H7 (cell line): ENCODE results near the gene CAMSAP3. TPM values are rescaled to one million over a fixed set of nuclear protein-coding genes. Genes with fewer than 3 reads are reported as not detected.
A peak's percentile ranks its signal among the peaks of the same experiment; 100 is the strongest.

Experiments used
- DNase-seq: peaks from one replicate; pipeline ENCODE4 v3.0.0; 2012
- H3K27me3 ChIP-seq: 2 replicates; pipeline ENCODE4 v1.6.0; 2011; ENCODE audit warnings: mild to moderate bottlenecking, low read length; ENCODE audit not compliant: control insufficient read depth, insufficient read depth
- H3K36me3 ChIP-seq: replicated peaks from 2 replicates; pipeline ENCODE4 v1.5.1; 2011; ENCODE audit warnings: low read length; ENCODE audit not compliant: control insufficient read depth, insufficient read depth
- H3K4me3 ChIP-seq: 2 replicates; pipeline ENCODE4 v1.5.1; 2011; ENCODE audit warnings: low read depth, mild to moderate bottlenecking, control low read depth, low read length, moderate library complexity; ENCODE audit not compliant: insufficient read depth
- total RNA-seq: library from RNA; depleted of rRNA; stranded (reverse); fragments of >200 nt; shearing (Covaris generic); gene quantifications from 2 replicates; pipeline ENCODE4 v1.2.3, GENCODE V29; 2014

The CAMSAP3 gene
- total RNA-seq, 1 experiment from 2014 or later = 7.3 TPM

DNA sequence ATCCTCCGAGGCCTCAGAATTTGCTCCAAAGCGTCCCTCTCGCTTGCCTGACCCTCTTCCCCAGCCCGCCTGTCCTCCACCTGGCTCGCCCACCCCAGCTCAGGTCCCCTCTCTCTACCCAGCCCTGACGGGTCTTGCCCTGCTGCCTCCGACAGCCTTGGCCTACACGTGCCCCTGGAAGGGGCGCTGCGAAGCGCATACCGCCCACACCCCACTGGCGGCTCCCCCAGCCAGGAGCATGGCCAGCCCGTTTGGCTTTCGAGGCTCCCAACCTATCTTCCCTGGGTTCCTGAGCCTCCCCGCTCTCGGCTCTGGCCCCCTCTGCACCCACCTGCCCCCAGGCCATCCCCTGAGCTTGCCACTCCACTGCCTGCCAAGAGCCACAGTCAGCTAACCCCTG lies 29.1 kb downstream of the CAMSAP3 start:
- no peaks in the 10 kb centered on the region for H3K27me3 ChIP-seq
- H3K36me3 ChIP-seq = peaks cover 12% of the 10 kb centered on the region
- no peak for DNase-seq
- H3K4me3 ChIP-seq = no peak overlapping the region

DNA sequence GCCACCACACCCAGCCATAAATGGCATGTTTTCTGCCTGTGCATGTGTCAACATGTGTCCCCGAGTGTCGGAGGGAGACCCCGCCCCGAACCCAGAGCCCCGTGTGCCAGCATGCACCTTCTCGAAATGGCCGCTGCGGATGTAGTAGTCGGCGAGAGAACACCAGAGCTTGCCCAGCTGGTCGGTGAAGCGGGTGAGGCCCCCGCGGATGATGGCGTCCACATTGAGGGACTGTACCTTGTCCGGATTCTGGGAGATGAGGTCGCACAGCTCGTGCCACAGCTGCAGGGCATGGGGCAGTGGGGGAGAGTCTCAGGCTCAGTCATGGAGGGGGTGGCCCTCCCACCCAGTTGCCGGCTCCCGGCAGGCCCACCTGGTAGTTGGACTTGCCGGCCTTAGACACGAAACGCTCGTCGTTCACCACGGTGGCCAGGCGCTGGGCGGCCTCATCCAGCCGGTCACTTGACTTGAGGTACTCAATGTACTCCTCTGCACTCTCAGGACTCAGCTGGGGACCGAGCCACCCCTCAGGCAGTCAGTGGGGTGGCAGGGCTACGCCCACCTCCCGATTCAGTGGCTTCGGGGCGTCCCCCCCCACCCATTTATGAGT lies 30.2 kb downstream of the CAMSAP3 start:
- Histone ChIP-seq H3K36me3 (peaks cover 10% of the 10 kb centered on the region), H3K27me3 (no peaks in the 10 kb centered on the region), H3K4me3 (no peak overlapping the region)
- no peak for DNase-seq

- no peak for DNase-seq
These were observed 31.5 kb downstream of the CAMSAP3 start for GRCh38 chr19:7627166-7627565.

DNA sequence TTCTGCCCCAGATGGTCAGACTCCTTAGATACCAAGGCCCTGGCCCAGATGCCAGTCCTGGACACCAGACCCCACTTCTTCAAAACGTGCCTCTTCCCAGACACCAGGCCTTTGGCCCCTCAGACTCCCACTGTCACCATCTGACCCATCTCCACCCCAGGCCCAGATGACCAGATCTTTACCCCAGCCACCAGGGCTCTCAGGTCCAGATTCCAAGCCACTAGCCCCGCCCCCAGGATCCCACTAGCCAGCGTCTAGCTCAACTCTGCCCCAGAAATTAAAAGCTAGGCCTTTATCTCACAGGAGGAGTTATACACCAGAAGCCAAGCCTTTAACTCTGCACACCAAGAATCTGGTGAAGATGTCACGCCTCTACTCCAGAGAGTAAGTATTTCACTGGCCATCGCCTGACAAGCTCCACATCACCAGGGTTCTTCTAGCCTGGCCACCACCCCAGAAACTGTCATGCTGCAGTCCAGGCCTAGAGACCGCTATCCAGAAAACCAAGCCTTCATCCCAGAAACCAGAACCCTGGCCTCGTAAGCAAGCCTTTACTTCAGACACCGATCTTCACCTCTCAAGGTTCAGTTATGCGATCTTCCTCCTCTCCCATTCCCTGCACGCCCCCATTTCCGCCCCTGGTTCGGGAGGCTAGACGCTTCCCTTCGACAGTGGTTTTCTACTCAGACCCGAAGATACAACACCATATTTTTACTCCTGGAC lies 33.1 kb downstream of the CAMSAP3 start:
- no peak for DNase-seq
- Histone ChIP-seq H3K36me3 (peaks cover 4% of the 10 kb centered on the region), H3K4me3 (peak overlapping the region; percentile 95), H3K27me3 (no peaks in the 10 kb centered on the region; the same call in 1 of the 2 replicates)

More at GRCh38 chr19:7627166-7627565, 31.5 kb downstream of the CAMSAP3 start:
- H3K4me3 ChIP-seq = no peak overlapping the region
- peaks cover 8% of the 10 kb centered on the region for H3K36me3 ChIP-seq
- no peaks in the 10 kb centered on the region for H3K27me3 ChIP-seq

GRCh38 chr19:7629347-7630054 lies 33.8 kb downstream of the CAMSAP3 start, which contains the start of the genes PET100 and XAB2:
TSS of gene PET100 (plus strand) at chr19:7629793. CDS start at chr19:7629834, 41 bp downstream.
TSS of gene XAB2 (minus strand) at chr19:7629545. CDS start at chr19:7629527, 18 bp downstream.
- H3K36me3 ChIP-seq = peaks cover 4% of the 10 kb centered on the region
- H3K27me3 ChIP-seq = no peaks in the 10 kb centered on the region; the same call in 1 of the 2 replicates
- DNase-seq = peak; percentile 99
- peak within 1 kb of the TSS; percentile 95 for H3K4me3 ChIP-seq

DNA sequence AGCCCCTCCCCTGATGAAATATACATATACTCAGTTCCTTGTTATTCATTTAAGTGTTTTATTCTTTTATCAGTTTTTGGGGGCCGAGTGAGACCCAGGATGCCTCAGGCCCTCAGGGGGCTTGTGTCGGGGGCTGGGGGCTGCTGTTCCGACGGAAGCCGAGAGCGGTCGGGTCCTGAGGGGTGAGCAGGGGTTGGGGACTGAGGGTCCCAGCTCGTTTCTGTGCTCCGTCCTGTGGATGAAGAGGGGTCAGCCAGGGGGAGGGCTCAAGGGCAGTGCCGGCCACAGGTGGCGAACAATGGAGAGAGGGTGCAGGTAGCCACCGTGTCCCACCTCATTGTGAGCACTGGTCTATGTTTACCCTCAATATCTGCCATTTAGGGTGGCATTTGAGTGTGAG lies 35.9 kb downstream of the CAMSAP3 start:
- no peak for DNase-seq
- Histone ChIP-seq H3K36me3 (peaks cover 3% of the 10 kb centered on the region), H3K27me3 (peaks cover 18% of the 10 kb centered on the region), H3K4me3 (no peak overlapping the region)

DNA sequence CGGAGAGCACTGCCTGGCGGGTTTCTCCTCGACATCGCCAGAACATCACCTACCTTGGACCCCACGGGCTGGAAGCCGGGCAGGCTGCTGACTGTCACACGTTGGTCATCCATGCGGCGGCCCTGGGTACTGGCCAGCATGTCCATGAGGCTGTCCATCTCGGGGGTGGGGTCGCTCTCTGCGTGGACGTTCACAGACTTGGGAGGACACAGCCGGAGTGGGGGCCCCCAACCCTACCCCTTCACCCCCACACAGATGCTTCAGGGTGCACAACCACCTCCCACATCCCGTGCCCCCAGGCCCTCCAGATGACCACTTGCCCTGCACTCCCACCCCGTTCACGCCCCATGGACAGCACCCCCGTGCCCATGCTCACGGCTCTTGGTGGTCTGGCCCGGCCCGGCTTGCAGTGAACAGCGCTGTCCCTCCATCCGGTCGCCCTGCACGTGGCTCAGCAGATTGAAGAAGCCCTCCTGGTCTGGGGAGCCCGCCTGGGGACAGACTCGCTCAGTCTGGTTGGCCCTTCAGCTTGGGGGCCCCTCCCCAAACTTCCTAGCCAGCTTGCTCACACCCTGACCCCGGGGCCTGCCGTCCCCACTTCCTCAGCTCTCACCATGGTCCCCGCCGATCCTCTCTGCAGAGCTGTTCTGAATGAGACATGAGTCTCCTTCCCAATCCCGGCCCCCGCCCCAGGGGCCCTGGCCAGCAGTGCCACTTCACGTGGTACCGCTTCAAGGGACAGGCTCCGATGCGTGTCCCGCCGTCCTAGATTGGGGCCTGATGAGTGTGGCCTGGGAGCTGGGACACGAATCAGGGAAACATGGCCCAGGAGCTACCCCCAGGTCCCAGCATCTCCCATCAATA lies 36.9 kb downstream of the CAMSAP3 start:
- no peaks in the 10 kb centered on the region; the same call in 1 of the 2 replicates for H3K36me3 ChIP-seq
- no peak overlapping the region for H3K4me3 ChIP-seq
- no peak for DNase-seq
- H3K27me3 ChIP-seq = peaks cover 19% of the 10 kb centered on the region

DNA sequence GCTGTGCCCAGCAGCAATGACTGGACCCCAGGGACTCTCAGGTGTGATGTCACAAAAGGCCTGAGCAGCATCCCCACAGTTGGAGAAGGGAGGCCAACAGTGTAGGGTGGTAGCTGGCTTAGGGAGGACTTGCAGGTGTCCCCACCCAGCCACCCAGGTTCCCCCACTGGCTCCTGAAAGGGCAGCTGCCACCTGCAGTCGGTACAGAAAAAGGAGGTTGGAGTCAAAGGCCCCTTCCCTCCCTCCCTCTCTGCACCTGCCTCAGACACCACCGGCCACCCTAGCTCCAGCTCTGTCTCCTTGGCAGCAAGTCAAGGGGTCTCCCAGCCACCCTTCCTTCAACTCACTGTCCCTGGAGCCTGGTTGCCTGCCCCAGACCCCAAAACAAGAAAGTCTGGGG lies 38.0 kb downstream of the CAMSAP3 start, which contains the start of gene PCP2:
PCP2 (minus strand) TSS at position 22 of the 400 bp plus-strand sequence. CDS start 262 bp downstream, outside the sequence.
- DNase-seq = no peak
- Histone ChIP-seq H3K27me3 (peaks cover 19% of the 10 kb centered on the region), H3K4me3 (no peak within 1 kb of the TSS), H3K36me3 (no peaks in the 10 kb centered on the region; the same call in 1 of the 2 replicates)

DNA sequence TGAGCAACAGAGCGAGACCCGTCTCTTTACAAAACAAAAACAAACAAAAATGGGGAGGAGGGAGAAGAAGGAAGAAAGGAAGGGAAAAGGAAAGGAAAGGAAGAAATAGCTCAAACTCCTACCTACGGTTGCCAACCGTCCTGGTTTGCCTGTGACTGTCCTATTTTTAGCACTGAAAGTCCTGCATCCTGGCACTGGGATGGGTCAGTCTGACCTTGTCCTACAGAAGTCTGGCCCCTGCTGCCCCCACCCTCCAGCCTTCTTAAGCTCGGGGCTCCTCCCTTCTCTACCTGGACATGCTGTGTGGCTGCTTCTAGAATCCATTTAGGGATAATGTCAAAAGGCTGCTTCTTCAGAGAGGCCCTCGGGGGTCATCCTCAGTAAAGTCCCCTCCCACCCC lies 40.0 kb downstream of the CAMSAP3 start:
- DNase-seq = no peak
- Histone ChIP-seq H3K4me3 (no peak overlapping the region), H3K27me3 (peaks cover 19% of the 10 kb centered on the region), H3K36me3 (peaks cover 3% of the 10 kb centered on the region)

DNA sequence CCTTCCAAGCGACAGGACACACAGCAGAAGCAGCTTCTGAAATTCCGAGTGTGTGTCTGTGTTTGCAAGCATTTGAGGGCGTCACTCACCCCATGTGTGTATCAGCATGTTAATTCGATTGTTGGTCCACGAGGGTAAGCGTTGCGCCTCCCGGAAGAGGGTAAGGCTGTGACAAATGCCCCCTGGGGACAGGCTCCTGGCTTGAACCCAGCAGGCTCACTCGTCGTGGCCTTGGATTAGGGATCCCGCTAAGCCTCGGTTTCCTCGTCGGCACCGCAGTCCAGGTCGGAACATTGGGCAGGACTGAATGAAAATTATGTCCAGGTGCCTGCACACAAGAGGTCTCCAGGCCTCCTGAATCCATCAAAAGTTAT lies 40.6 kb downstream of the CAMSAP3 start:
- Histone ChIP-seq H3K27me3 (peaks cover 19% of the 10 kb centered on the region), H3K4me3 (no peak overlapping the region), H3K36me3 (peaks cover 3% of the 10 kb centered on the region)
- no peak for DNase-seq

- Histone ChIP-seq H3K36me3 (peaks cover 3% of the 10 kb centered on the region), H3K4me3 (peak within 1 kb of the TSS; percentile 58), H3K27me3 (peaks cover 19% of the 10 kb centered on the region)
- DNase-seq = peak; percentile 100
These were observed 41.2 kb downstream of the CAMSAP3 start, which contains the start of gene STXBP2 for GRCh38 chr19:7636691-7637373. TSS of gene STXBP2 (plus strand) at chr19:7637110. CDS start at chr19:7637150, 40 bp downstream.

GRCh38 chr19:7637374-7638256 lies 42.0 kb downstream of the CAMSAP3 start:
- Histone ChIP-seq H3K4me3 (peak overlapping the region; percentile 58), H3K36me3 (peaks cover 3% of the 10 kb centered on the region), H3K27me3 (peaks cover 19% of the 10 kb centered on the region)
- peak; percentile 81 for DNase-seq
